Vagina (tissue), 2 donors: ENCODE data around the gene TMEM178B.

Experiments
- CTCF ChIP-seq, 3 experiments: fragments of 450-650 bp in 2 of 3; fragments of 200-600 bp in 1 of 3; sonication (generic) in 1 of 3; IDR thresholded peaks; one replicate each; pipeline ENCODE4 v1.5.1; 2017 to 2019; ENCODE audit warnings: antibody characterized with exemption in 3 of 3, mild to moderate bottlenecking in 2 of 3, moderate library complexity in 2 of 3
- POLR2A ChIP-seq, 2 donors: fragments of 450-650 bp; IDR thresholded peaks; one replicate each; pipeline ENCODE4 v1.6.1; 2017; ENCODE audit warnings: antibody characterized with exemption in 2 of 2, mild to moderate bottlenecking in 2 of 2, moderate library complexity in 2 of 2
- POLR2AphosphoS5 ChIP-seq, 2 donors: sonication (generic); formaldehyde crosslinking; IDR thresholded peaks; one replicate each; pipeline ENCODE4 v1.9.0; 2017; ENCODE audit warnings: antibody characterized with exemption in 2 of 2, mild to moderate bottlenecking in 2 of 2, low read depth in 1 of 2; ENCODE audit not compliant: insufficient read depth in 1 of 2

GRCh38 chr7:141436139-141436538 lies 362.3 kb downstream of the TMEM178B start:
- TF ChIP-seq POLR2A (IDR thresholded peaks at IDR 0.05) (no peak), POLR2AphosphoS5 (IDR thresholded peaks at IDR 0.05; ENCODE audit: insufficient read depth in 1 of 2, low read depth in 1 of 2) (no peak), CTCF (IDR thresholded peaks at IDR 0.05) (no peak)
